NCI-H2081 (cell line): ENCODE measurements around the gene BRSK2.
"Not testable (repeated sequence)": the region's sequence is repeated elsewhere in the genome, so short reads cannot be mapped to it uniquely, and the experiment has no call there.

Experiments
- DNase-seq, 2 experiments: peaks; one replicate each; lab custom pipeline; 2025; lab: John Stamatoyannopoulos, UW

The BRSK2 gene

DNA sequence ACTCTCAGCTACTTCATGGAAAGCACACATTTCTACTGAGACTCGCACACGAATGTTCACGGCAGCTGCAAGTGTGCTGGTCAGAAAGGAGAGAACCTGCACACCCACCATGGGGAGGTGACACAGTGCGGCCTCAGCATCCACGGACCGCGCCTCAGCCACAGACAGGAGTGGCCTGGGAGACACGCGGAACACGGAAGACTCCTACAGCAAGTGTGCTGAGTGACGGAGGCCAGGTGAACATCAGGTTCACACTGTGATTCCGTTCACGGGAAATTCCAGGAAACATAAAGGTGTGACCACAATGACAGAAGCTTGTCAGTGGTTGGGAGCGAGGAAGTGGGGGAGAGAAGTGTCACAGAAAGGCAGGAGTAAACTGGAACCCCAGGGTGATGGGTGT, 110.2 kb downstream of the BRSK2 start:
- no peak for DNase-seq

- DNase-seq = no peak
Measured at GRCh38 chr11:1500466-1501420, 111.0 kb downstream of the BRSK2 start.

- DNase-seq = no peak
Measured at GRCh38 chr11:1501421-1502167, 111.9 kb downstream of the BRSK2 start.

- no peak for DNase-seq
Measured at GRCh38 chr11:1502168-1502953, 112.6 kb downstream of the BRSK2 start.

DNA sequence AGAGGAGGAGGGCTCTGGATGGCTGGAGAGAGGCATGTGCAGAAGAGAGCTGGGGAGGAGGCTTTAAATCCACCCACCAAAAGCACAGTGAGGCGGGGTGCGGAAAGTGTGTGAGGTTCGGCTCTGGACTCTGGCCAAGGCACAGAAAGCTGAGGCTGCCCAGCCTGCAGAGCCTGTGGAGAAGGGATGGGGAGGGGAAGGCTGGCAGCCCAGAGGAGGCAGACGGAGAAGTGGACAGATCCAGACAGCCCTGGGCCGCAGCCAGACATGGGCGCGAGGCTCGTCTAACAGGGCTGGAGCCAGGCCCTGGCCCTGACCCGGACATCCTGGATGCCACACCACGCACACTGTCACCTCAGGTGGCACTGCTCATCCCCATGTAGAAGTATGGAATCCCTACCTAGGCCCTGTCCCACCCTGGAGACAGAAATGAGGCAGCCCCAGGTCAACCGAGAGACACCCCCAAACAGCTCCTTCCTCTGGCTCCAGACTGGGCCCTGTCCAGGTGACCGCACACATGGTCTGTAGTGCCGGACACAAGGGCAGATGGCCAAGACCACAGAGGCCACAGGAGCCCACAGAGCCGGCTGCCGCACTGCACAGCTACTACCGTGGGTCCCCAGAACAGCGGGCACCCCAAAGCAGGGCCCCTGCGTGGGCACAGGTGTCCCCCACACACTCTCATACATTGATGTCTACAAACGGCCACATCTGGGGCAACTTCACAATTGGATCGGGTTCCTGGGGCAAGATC, 113.4 kb downstream of the BRSK2 start:
- DNase-seq = no peak

DNA sequence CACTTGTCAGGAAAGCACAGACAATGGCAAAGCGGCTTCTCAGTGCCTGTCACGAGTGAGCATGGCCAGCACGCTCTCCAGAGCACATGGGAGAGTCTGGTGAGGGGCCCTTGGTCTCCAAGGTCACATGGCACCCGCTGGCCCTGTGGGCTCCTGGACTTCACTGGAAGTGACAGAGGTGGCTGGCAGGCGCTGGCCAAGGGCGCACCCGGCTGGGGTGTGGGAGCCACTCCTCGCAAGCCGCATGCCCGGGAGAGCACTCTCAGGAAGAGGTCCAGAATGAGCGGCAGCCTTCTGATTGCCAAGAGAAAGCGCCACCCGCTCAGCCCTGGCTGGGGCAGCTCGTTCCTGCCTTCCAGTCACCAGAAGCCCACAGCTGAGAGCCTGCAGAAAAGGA, 114.0 kb downstream of the BRSK2 start:
- no peak for DNase-seq

DNA sequence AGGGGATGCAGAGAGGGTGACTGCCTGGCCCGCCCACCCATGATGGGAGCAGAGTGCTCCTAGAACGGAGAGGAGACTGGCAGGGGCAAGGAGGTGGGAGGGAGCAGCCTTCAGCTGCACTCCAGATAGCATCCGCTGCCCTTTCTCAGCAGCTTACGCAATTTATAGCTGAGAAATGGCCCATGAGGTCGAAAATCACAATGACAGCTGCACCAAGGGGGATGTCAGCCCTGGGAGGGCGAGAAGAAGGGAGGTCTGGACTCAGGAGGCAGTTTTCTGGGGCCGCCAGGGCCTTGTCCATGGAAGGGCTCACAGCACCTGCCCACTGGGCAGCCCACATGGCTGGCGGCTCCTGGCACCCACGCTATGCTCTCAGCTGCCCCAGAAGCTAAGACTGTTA, 114.4 kb downstream of the BRSK2 start:
- DNase-seq = no peak

DNA sequence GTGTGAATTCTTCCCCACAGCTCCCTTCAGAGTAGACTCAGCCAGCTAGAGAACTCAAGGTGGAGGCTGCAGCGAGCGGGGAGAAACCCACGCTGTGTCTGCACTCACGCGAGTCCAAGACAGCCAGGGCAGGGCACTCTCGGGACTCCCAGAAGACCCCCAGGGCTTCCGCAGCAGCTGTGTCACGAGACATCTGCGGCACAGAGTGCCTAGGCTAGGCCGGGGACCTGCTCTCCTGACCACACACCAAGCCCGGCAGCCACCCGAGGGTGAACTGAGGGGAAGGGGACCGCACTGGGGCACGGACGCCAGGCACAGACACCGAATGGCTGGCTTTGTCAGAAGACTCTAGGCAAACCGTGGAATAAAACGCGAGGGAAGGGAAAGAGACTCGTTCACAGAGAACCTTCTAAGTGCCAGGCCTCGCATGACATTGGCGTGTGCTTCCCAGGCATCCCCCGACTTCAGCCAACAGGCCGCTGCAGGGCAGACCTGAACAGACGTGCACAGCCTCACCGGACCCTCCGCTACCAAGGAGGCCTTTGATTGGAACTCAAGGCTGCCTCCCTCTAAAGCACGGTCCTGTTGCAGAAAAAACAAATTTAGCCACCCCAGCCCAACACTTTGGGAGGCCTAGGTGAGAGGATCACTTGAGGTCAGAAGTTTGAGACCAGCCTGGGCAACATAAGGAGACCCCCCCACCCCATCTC, 115.0 kb downstream of the BRSK2 start:
- DNase-seq = no peak

- no peak for DNase-seq
Measured at GRCh38 chr11:1505480-1505879, 115.7 kb downstream of the BRSK2 start.

- DNase-seq = no peak
Measured at GRCh38 chr11:1506981-1507380, 117.2 kb downstream of the BRSK2 start.

DNA sequence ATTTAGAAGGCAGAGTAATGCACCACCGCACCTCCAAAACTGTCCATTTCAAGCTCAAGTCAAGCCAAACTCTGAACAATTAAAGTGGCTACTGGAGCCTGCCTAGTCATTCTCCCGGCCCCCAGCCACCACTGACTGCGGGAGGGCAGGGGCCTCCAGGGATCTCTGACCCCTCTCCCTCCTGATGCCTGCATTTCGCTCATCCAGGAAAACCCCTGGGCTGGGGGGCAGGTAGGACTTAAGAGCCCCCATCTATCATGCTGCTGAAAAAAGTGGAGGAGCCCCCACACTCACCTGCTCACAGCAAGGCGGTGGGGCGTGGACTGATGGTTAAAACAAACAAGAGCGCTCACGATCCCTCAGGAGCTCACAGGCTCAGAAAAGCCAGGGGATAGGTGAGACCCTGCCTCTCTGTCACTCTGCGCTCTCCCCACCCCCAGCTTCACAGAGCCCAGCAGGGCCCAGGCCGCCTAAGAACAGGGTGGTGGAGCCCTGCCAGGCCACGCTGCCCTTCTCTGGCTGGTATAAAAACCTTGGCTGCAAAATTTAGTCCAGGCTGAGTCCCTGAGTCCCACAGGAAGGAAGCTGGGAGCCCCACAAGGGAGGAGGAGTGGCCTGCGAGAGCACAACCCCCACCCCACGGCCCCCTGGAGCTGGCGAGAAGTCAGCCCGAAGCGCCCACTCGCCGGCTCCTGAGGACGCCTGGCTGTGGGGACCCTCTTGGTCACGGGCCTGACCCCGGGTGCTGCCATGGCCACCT, 117.8 kb downstream of the BRSK2 start:
- DNase-seq = no peak

DNA sequence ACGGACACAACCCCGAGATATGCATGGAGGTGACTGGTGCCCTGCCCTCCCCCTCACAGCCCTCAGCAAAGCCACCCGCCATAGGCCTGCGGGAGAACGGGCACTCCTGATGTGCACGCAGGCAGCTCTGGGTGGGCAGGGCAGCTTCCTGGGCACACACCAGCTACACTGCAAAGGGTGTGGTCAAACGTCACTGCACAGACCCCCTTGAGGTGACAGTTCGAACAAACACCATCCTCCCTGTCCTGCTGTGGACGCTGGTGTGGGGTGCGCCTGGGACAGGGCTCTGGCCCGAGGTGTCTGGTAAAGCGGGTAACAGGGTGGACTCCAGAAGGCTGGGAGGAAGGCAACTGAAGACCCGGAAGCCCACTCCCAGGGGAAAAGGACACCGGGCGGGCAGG, 118.8 kb downstream of the BRSK2 start:
- DNase-seq = no peak

GRCh38 chr11:1508986-1509385, 119.3 kb downstream of the BRSK2 start:
- no peak for DNase-seq

- no peak for DNase-seq
Measured at GRCh38 chr11:1509626-1510255, 120.0 kb downstream of the BRSK2 start.

DNA sequence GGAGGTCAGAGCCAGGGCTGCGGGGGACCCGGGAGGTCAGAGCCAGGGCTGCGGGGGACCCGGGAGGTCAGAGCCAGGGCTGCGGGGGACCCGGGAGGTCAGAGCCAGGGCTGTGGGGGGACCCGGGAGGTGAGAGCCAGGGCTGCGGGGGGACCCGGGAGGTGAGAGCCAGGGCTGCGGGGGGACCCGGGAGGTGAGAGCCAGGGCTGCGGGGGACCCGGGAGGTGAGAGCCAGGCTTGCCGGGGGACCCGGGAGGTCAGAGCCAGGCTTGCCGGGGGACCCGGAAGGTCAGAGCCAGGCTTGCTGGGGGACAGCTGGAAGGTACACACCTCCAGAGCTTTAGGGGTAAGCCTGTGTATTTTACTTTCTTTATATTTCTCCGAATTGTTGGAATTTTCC, 120.6 kb downstream of the BRSK2 start:
- DNase-seq = not testable (repeated sequence)

DNA sequence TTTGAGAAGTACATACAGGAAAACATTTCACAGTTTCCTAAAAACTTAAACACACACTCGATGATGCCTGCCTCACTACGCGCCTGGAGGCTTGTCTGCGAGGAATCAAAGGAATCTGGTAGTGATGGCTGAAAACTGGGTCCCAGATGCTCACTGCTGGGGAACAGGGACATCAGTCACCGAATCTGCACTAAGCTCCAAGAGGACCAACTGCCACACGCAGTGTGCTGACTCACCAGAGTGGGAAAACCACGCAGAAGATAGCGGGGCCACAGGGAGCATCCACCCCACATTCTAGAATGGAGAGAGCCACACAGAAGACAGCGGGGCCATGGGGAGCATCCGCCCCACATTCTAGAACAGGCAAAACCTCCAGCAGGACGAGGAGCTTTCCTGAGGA, 121.2 kb downstream of the BRSK2 start:
- DNase-seq = no peak

DNA sequence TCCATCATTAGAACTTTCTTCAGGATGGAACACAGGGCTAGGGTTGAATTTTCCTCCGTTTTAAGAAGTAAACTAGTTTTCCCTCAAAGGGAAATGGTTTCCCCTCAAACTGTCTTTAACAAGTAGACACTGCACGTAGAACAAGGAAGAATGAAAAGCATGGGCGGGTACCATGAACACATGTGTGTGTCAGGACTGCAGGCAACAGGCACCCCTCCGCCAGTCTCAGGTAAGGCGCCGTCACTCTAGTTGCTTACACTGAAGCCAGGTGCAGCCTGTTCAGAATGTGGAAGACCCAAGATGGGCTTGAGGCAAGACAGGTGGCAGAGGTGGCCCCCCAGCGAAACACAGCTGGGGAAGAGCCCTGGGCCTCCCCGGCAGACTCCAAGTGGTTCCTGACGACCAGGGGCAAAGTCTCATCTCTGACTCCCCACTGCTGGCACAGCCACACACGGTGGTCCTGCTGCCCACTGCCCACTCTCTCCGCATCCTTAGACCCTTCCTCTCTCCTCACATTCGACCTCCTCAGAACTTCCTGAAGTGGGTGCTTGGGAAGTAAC, 122.3 kb downstream of the BRSK2 start:
- DNase-seq = no peak
